Measurements from ENCODE around the gene ZCCHC7. TPM values are rescaled to one million over a fixed set of nuclear protein-coding genes. Genes with fewer than 3 reads are reported as not detected.

The ZCCHC7 gene
- total and polyA plus RNA-seq, 9 of the 15 experiments (the other 6 are each of a cell fraction or from before 2014, with no cell fraction given) = 34.1 to 68.9 (median 48.8) TPM

DNA sequence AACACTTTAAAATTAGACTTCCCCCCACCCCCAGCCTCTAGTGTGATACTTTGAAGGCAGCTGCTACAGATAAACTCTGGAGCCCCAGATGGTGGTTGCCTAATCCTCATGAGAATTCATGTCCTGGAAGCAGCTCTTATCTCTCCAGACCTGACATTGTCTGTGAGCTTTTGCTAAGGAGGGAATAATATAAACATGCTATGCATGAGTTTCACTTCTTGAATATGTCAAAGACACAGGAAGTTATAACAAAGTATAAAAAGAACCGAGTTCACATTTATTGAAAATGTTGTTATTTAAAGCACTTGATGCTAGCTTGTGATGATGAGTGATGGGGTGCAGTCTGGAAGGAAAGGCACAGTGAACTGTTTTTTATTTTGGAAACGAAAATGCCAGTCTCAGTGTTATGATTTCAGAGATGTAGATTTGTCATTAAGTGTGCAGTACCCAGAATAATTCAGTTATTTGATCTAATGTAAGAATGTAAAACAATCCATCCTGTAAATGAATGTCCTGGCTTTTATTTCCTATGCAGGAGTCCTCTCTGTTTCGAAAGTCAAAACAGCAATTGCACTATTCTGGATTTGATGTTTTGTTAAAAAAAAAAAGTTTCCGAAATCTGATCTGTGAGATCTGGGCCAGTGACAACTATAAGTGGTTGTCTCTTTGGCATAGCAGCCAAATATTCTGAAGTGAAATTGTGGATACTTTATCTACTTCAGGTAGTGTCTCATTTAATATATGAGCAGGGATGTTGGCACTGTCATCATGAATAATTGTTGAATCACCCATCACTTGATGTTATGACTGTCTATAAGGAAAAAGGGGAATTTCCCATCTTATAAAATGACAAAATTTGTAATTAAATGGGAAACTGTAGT, 77.0 kb downstream of the ZCCHC7 start (continued):
- TF ChIP-seq, protein P1, sequence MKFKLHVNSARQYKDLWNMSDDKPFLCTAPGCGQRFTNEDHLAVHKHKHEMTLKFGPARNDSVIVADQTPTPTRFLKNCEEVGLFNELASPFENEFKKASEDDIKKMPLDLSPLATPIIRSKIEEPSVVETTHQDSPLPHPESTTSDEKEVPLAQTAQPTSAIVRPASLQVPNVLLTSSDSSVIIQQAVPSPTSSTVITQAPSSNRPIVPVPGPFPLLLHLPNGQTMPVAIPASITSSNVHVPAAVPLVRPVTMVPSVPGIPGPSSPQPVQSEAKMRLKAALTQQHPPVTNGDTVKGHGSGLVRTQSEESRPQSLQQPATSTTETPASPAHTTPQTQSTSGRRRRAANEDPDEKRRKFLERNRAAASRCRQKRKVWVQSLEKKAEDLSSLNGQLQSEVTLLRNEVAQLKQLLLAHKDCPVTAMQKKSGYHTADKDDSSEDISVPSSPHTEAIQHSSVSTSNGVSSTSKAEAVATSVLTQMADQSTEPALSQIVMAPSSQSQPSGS (CRISPR knock-in tag; IDR thresholded peaks at IDR 0.05) = no peak
- TF ChIP-seq ELF1 (tag; IDR thresholded peaks at IDR 0.05) = peak; percentile 75
- peak; percentile 90 for TF ChIP-seq ZBED1 (IDR thresholded peaks at IDR 0.05)
- no peak for TF ChIP-seq XRCC3 (IDR thresholded peaks at IDR 0.05)
- no peak for TF ChIP-seq ZNF140 (CRISPR knock-in tag; IDR thresholded peaks at IDR 0.05)
- peak; percentile 77 for TF ChIP-seq ZNF274 (IDR thresholded peaks at IDR 0.05; ENCODE audit: borderline replicate concordance, low read depth, low read length)
- peak; percentile 96 to 98 for TF ChIP-seq TBL1XR1 (IDR thresholded peaks at IDR 0.05; ENCODE audit: low read length in 2 of 2)
- TF ChIP-seq, protein P2, sequence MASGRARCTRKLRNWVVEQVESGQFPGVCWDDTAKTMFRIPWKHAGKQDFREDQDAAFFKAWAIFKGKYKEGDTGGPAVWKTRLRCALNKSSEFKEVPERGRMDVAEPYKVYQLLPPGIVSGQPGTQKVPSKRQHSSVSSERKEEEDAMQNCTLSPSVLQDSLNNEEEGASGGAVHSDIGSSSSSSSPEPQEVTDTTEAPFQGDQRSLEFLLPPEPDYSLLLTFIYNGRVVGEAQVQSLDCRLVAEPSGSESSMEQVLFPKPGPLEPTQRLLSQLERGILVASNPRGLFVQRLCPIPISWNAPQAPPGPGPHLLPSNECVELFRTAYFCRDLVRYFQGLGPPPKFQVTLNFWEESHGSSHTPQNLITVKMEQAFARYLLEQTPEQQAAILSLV (tag; IDR thresholded peaks at IDR 0.05) = peak; percentile 92
- TF ChIP-seq, protein P3, sequence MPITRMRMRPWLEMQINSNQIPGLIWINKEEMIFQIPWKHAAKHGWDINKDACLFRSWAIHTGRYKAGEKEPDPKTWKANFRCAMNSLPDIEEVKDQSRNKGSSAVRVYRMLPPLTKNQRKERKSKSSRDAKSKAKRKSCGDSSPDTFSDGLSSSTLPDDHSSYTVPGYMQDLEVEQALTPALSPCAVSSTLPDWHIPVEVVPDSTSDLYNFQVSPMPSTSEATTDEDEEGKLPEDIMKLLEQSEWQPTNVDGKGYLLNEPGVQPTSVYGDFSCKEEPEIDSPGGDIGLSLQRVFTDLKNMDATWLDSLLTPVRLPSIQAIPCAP (CRISPR knock-in tag; IDR thresholded peaks at IDR 0.05; ENCODE audit: borderline replicate concordance) = 0 out of 2 replicates have a peak, but pooled peaks have one; percentile 26
- TF ChIP-seq SMAD4 (CRISPR knock-in tag; conservative IDR thresholded peaks at IDR 0.05) = peak; percentile 98
- TF ChIP-seq, protein P4, sequence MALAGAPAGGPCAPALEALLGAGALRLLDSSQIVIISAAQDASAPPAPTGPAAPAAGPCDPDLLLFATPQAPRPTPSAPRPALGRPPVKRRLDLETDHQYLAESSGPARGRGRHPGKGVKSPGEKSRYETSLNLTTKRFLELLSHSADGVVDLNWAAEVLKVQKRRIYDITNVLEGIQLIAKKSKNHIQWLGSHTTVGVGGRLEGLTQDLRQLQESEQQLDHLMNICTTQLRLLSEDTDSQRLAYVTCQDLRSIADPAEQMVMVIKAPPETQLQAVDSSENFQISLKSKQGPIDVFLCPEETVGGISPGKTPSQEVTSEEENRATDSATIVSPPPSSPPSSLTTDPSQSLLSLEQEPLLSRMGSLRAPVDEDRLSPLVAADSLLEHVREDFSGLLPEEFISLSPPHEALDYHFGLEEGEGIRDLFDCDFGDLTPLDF (CRISPR knock-in tag; IDR thresholded peaks at IDR 0.05) = no peak
